Tibial nerve (tissue), 4 donors: ENCODE measurements around the gene KEL. TPM values are rescaled to one million over a fixed set of nuclear protein-coding genes. Genes with fewer than 3 reads are reported as not detected.

Source experiments
- DNase-seq, 2 donors: peaks; one replicate each; pipeline ENCODE4 v3.0.0-alpha.2; 2019; ENCODE audit warnings: low spot score in 2 of 2
- H3K27ac ChIP-seq, 4 donors: fragments of 200-600 bp; sonication (generic) in 3 of 4; one replicate each; pipeline ENCODE4 v1.5.1; 2017 to 2019; ENCODE audit warnings: mild to moderate bottlenecking in 1 of 4
- H3K27me3 ChIP-seq, 2 donors: fragments of 200-600 bp; sonication (generic) in 1 of 2; one replicate each; pipeline versions ENCODE4 v1.5.1 to v1.6.0; 2017 to 2019
- H3K36me3 ChIP-seq, 3 donors: fragments of 200-600 bp; sonication (generic); one replicate each; pipeline ENCODE4 v1.5.1; 2018 to 2019
- H3K4me1 ChIP-seq, 4 donors: fragments of 200-600 bp; sonication (generic) in 3 of 4; one replicate each; pipeline ENCODE4 v1.5.1; 2017 to 2019
- H3K4me3 ChIP-seq, 4 donors: fragments of 200-600 bp; sonication (generic) in 3 of 4; one replicate each; pipeline ENCODE4 v1.5.1; 2017 to 2019; ENCODE audit warnings: mild to moderate bottlenecking in 1 of 4, moderate library complexity in 1 of 4
- H3K9me3 ChIP-seq, 4 donors: fragments of 200-600 bp; sonication (generic) in 3 of 4; one replicate each; pipeline ENCODE4 v1.5.1; 2017 to 2019
- CTCF ChIP-seq, 5 experiments: fragments of 200-600 bp in 3 of 5; fragments of 450-650 bp in 2 of 5; sonication (generic) in 3 of 5; IDR thresholded peaks; one replicate each; pipeline ENCODE4 v1.5.1; 2016 to 2019; ENCODE audit warnings: antibody characterized with exemption in 5 of 5, mild to moderate bottlenecking in 3 of 5, moderate library complexity in 2 of 5
- EP300 ChIP-seq, 2 donors: sonication (generic); formaldehyde crosslinking; IDR thresholded peaks; one replicate each; pipeline ENCODE4 v1.6.1; 2017; ENCODE audit warnings: antibody characterized with exemption in 2 of 2, mild to moderate bottlenecking in 1 of 2
- POLR2A ChIP-seq, 2 donors: fragments of 450-650 bp; IDR thresholded peaks; one replicate each; pipeline ENCODE4 v1.6.1; 2017; ENCODE audit warnings: antibody characterized with exemption in 2 of 2, mild to moderate bottlenecking in 2 of 2, moderate library complexity in 2 of 2
- WGBS, 2 donors: methylation state at CpG; one replicate each; pipeline ENCODE4 v1.1.5; 2018; 5-methylcytosine and 5-hydroxymethylcytosine counted together
- total RNA-seq, 4 donors: library from RNA; depleted of rRNA; stranded (reverse); fragments of >200 nt; gene quantifications; one replicate each; pipeline ENCODE4 v1.1.0, GENCODE V29; 2016

Gene KEL
- total RNA-seq, 4 donors from 2014 or later, result 0.59 to 0.87 (median 0.61) TPM

DNA sequence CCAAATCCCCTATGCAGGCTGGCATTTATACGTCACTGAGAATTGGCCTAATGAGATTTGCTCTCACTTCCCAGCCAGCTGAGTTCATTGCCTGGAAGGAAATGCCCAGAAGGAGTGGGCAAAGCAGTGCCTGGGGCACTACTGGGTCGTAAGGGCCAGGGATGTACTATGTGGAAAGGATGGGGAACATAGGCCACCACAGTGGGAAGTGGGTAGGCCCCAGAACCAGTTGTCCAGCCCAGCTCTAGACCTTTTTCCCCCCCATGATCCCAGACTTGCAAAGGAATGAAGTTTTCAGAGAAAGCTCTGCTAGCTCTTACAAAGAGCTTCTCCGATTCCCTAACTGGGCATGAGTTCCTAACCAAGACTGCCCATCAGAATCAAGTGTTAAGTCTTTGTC lies 42.5 kb downstream of the KEL start:
- Histone ChIP-seq H3K4me3 (no peak overlapping the region), H3K27me3 (no peaks in the 10 kb centered on the region), H3K9me3 (no peaks in the 10 kb centered on the region), H3K4me1 (no peaks in the 10 kb centered on the region), H3K27ac (no peak overlapping the region), H3K36me3 (no peaks in the 10 kb centered on the region)
- no peak for DNase-seq
- WGBS, 2 donors, result 71 to 77% methylated on average over 3 of the region's 3 CpGs
- no peak for TF ChIP-seq POLR2A (IDR thresholded peaks at IDR 0.05)
- no peak for TF ChIP-seq CTCF (IDR thresholded peaks at IDR 0.05)
- TF ChIP-seq EP300 (IDR thresholded peaks at IDR 0.05), result no peak

DNA sequence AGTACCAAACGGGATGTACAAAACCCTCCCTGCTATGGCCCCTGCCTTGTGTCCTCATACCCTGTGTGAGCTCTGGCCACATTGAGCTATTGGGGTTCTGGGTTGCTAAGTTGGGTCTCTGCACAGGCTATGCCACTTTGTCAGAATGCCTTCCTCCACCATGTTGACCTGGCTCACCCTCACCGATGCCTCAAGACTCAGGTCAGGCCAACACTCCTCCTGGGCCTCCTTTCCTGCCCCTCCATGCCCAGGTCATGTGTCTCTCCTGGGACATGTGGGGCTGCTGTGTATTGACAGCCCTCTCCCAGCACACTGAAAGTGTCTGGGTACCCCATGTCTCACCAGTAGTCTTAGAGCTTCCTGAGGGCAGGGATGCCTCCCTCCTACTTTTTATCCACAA lies 43.3 kb downstream of the KEL start:
- Histone ChIP-seq H3K4me1 (no peaks in the 10 kb centered on the region), H3K27ac (no peak overlapping the region), H3K36me3 (no peaks in the 10 kb centered on the region), H3K9me3 (no peaks in the 10 kb centered on the region), H3K27me3 (no peaks in the 10 kb centered on the region), H3K4me3 (no peak overlapping the region)
- DNase-seq, result no peak
- WGBS, 2 donors, result 72 to 86% methylated on average over 2 of the region's 2 CpGs
- TF ChIP-seq EP300 (IDR thresholded peaks at IDR 0.05) (no peak), CTCF (IDR thresholded peaks at IDR 0.05) (no peak), POLR2A (IDR thresholded peaks at IDR 0.05) (no peak)

- Histone ChIP-seq H3K4me1 (no peaks in the 10 kb centered on the region), H3K4me3 (no peak overlapping the region), H3K27me3 (no peaks in the 10 kb centered on the region), H3K9me3 (no peaks in the 10 kb centered on the region), H3K36me3 (no peaks in the 10 kb centered on the region), H3K27ac (no peak overlapping the region)
- TF ChIP-seq CTCF (IDR thresholded peaks at IDR 0.05) (no peak), EP300 (IDR thresholded peaks at IDR 0.05) (no peak), POLR2A (IDR thresholded peaks at IDR 0.05) (no peak)
- no peak for DNase-seq
- WGBS, 2 donors, result 82 to 83% methylated on average over 3 of the region's 3 CpGs
Observed at GRCh38 chr7:142917447-142917846, 44.7 kb downstream of the KEL start.

DNA sequence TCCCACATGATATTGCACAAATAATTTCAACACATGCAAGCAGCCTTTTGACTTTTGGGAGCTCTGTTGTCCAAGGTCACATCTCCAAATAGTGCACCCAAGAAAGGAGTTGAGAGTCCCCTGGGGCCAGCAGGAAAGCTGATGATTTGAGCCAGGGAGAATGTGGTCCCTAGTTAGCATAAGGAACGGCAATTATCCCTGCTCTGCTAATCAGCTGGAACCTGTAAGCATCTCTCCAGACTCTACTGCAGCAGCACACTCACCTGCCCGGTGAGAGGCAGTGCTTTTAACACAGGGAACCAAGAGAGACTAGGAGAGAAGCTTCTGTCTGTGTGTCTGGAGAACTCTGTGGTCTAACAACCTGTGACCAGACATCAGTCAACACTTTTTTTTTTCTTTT lies 45.7 kb downstream of the KEL start:
- DNase-seq, result no peak
- Histone ChIP-seq H3K4me1 (no peaks in the 10 kb centered on the region), H3K4me3 (no peak overlapping the region), H3K36me3 (no peaks in the 10 kb centered on the region), H3K27ac (no peak overlapping the region), H3K9me3 (no peaks in the 10 kb centered on the region), H3K27me3 (no peaks in the 10 kb centered on the region)
- 34 to 39% methylated on average over 2 of the region's 2 CpGs for WGBS, 2 donors
- TF ChIP-seq EP300 (IDR thresholded peaks at IDR 0.05), result no peak
- no peak for TF ChIP-seq POLR2A (IDR thresholded peaks at IDR 0.05)
- TF ChIP-seq CTCF (IDR thresholded peaks at IDR 0.05), result no peak

- TF ChIP-seq EP300 (IDR thresholded peaks at IDR 0.05) (no peak), POLR2A (IDR thresholded peaks at IDR 0.05) (no peak), CTCF (IDR thresholded peaks at IDR 0.05) (no peak)
- H3K9me3 ChIP-seq, result no peaks in the 10 kb centered on the region
- 85 to 87% methylated on average over 8 of the region's 8 CpGs for WGBS, 2 donors
Observed at GRCh38 chr7:142915315-142915714, 46.8 kb downstream of the KEL start.

More at GRCh38 chr7:142915315-142915714, 46.8 kb downstream of the KEL start:
- Histone ChIP-seq H3K27me3 (no peaks in the 10 kb centered on the region), H3K36me3 (no peaks in the 10 kb centered on the region), H3K4me1 (no peaks in the 10 kb centered on the region), H3K27ac (no peak overlapping the region), H3K4me3 (no peak overlapping the region)
- DNase-seq, result no peak
